Embryonic facial prominence (tissue), 1 donor: ENCODE data around the gene ATP10B.

Experiments used
- DNase-seq: peaks from one replicate; pipeline ENCODE4 v3.0.0-alpha.2; 2016; ENCODE audit errors: extremely low spot score

ATP10B gene

GRCh38 chr5:160555971-160556631 lies 295.9 kb downstream of the ATP10B start:
- DNase-seq: no peak

- DNase-seq: no peak
Measured at GRCh38 chr5:160555581-160555970, 296.4 kb downstream of the ATP10B start.

GRCh38 chr5:160550075-160550474 lies 301.9 kb downstream of the ATP10B start:
- no peak for DNase-seq

- no peak for DNase-seq
Measured at GRCh38 chr5:160548949-160549645, 302.9 kb downstream of the ATP10B start.

GRCh38 chr5:160547872-160548271 lies 304.1 kb downstream of the ATP10B start:
- DNase-seq: no peak

DNA sequence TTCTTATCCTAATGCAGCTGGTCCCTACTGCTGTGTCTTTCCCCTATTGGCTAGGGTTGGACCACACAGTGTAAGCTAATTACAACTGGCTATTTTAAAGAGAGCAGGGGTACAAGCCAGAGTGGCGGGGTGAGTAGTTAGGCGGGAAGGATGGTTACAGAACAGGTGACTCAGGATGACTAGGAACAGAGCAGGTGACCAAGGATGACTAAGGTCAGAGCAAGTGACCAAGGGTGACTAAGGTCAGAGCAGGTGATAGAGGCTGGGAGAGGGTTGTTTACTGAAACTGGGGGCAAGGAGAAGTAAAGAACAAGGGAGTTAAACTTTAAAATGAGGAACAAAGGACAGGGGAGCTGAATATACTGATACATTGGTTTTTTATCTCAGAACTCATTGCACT lies 304.9 kb downstream of the ATP10B start:
- no peak for DNase-seq

DNA sequence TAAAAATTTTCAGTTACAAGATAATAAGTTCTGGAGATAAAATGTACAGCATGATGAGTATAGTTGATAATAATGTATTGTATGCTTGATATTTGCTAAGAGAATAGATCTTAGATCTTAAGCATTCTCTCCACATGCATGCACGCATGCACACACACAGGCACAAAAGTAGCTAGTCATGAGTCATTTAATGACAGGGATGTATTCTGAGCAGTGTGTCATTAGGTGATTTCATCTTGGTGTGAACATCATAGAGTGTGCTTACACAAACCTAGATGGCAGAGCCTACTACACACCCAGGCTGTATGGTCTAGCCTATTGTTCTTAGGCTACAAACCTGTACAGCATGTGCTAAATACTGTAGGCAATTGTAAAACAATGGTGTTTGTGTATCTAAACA lies 306.2 kb downstream of the ATP10B start:
- DNase-seq: no peak

- no peak for DNase-seq
Measured at GRCh38 chr5:160543395-160543794, 308.6 kb downstream of the ATP10B start.

DNA sequence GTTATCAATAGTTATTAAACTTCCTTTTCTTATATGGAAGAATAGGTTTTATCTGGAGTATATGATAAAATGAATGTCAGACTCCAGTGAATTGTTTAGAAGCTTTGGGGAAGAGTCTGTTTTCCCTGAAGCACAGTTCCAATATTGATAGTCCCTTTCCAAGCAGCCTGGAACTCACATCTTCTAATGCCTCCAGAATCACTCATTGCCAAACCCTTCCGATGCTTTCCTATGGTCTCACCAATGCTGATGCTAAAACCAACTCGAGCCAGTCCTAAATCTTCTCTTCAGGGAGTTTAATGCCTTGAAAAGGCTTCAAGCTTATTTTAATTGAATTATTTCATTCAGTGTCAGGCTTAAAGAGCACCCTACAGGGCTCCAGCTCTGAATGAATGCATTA lies 309.2 kb downstream of the ATP10B start:
- no peak for DNase-seq

DNA sequence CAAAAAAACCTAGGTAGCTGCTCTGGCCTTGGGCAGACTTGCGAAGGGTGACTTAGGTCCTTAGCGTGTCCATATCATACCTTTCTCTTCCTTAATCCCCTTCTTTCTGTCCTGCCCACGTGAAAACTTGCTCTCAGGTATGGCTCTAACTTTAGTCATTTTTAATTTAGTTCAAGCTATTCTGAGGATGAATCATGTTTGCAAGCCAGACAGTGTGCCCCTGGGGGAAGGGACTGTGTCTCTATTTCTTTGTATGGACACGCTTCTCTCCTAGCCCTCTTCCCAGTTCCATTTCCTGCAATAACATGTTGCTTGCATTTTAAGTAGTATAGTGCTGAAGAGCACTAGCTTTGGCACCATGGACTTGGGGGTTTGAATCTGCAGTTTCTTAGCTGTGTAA lies 309.7 kb downstream of the ATP10B start:
- DNase-seq: no peak

DNA sequence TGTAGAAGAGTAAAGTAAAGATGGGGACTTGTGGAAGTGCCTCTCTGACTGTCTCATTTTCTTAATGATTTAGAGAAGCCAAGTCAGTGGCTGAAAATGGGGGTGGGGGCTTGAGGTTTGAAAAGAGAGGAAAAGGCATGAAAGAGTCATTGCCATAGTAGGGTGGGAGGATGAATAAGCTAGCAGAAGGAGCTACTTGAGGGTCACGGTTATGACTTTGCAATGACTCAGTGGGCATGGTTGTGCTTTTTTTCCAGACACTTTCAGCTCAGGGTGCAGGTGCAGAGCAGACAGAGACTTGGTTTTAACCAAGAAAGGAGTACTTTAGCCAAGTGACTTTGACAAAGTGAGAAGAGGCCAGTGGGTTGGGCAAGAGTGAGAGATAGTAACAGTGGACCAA lies 312.6 kb downstream of the ATP10B start:
- DNase-seq: no peak

DNA sequence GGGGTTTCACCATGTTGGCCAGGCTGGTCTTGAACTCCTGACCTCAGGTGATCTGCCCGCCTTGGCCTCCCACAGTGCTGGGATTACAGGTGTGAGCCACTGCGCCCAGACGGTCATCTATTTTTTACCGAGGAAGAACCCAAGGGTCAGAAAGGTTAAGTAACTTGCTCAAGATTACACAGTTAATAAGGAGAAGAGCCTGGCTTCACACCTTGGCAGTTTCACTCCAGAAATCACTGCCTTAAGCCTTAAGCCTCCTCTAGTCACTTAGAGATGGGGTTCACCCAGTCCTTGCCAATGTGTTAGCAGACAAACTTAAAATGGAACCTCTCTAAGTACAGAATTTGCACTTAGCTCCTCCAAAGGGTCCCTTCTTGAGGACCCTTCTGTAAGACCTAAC lies 314.1 kb downstream of the ATP10B start:
- no peak for DNase-seq

DNA sequence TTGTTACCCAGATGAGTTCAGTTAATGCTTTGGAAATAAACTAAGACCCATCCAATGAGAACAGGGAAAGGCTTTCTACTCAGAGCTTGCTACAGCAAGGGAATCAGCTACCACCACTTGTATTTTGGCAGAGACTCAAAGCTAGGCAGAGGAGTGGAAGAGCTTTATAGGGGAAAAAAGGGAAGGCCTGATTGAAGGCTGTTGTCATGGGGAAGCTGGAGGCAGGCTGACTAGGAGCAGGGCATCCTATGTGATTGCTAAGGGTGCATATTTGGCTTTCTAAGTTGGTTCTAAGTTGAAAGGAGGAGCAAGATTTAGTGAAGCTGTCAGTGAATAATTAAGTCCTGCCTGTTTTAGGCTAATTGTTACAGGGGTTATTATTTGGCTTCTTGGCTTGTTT lies 314.9 kb downstream of the ATP10B start:
- no peak for DNase-seq

DNA sequence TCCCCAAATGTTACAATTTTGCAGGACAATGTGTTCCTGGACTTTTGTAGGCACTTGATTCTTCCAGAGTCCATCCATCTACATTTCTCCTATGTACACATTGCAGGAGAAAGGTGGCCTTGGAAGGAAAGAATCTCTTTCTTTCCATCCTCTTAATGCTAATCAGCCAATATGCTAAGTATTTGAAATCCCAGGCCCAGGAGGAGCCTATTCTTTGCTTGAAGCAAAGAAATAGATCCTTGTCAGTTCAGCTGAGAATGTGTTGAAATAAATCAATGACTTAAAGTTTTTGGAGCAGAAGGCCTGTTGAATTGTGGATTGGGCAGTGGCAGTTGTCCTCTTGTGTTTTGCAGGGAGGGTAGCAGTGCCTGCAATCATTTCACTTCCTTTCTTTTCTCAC lies 317.1 kb downstream of the ATP10B start:
- no peak for DNase-seq

GRCh38 chr5:160534125-160534524 lies 317.9 kb downstream of the ATP10B start:
- DNase-seq: no peak

DNA sequence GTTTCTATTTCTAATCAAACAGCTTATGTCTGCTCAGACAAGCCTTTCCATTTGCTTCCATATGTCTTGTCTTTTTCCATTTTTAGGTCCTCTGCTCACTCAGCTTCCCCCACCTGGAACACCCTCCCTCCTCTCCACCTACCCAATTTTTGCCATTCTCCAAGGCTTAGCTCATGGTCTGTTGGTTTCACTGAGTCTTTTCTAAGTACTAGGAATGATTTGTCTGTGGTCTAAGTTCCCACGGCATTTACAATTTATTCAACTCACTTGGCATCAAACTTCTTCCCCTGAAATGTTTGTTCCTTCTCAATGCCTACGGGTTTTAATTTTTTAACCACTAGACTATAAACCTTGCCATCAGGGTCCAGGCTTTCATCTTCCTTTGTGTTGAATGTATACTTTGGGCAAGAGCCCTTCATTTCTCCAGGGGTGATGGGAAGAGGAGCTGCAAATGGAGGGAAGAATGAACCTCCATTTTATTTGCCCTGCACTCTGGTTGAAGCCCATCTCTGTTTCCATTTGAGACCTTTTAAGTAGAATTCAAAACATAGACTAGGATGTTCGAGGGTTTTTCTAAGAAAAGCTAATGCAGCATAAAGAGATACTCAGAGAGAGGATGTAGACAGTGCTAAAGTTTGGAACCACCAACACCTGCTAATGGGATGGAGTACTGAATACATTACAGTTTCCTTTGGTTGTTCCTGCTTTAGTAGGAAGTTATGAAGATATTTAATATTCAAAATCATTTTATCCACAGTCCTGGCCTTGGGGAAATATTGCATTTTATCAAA lies 326.3 kb downstream of the ATP10B start:
- no peak for DNase-seq

DNA sequence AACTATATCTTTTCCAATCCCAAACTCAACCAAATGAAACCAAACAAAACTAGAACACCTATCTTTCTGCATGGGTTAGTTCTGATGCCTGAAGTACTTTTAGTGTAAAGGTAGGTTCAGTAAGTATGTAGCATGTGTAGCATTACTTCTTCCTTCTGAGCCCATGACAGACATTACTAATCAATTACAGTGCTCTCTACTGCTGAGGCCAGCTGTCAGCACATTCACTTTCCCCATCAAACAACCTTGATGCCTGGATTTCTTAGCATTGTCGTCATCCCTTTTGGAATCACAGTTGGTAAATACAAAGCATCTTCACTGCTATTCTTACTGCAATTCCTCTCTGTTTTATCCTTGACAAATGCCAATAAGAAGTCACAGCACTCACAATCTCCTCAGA lies 327.2 kb downstream of the ATP10B start:
- DNase-seq: no peak

GRCh38 chr5:160523502-160524163 lies 328.4 kb downstream of the ATP10B start:
- no peak for DNase-seq

DNA sequence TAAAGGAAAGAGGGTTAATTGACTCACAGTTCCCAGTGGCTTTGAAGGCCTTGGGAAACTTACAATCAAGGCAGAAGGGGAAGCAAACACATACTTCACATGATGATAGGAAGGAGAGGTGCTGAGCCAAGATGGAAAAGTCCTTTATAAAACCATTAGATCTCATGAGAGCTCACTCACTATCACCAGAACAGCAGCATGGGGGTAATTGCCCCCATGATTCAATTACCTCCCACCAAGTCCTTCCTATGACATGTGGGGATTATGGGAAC lies 330.7 kb downstream of the ATP10B start:
- DNase-seq: no peak

GRCh38 chr5:160520609-160521391 lies 331.2 kb downstream of the ATP10B start:
- no peak for DNase-seq

DNA sequence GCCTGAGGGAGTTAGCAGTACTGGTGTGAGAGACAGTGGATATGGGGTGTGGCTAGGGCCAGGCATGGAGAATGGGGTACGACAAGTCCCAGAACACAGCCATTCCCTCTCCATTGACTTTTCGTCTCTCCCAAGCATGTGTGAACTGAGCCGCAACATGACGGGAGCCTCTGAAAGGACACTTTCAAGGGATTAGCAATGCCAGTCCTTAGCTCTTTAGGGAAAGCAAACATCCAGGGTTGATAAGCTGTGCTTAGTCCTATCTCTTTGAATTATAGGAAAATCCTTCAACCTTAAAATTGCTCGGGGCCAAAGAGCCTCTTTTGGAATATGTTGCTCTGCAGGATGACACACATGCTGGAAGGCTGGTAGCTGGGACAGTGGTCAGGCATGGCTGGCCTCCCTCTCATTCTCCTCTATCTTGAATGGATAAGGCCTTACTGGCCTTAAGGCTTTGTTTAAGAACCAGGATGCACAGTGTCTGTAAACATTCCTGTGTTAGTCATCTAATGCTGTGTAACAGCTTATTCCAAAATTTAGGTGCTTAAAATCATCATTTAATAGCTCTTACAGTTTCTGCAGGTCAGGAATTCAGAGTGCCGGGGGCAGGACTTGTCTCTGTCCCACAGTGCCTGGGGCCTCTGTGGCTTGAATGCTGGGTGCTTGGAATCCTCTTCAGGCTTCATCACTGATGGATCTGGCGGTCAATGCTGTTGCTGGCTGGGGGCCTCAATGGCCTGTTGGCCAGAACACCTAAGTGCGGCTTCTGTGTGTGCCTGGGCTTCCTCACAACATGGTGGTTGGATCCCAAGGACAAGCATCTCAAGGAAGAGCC lies 335.1 kb downstream of the ATP10B start:
- no peak for DNase-seq
